ENCODE results near the gene BHLHE23.

The BHLHE23 gene

DNA sequence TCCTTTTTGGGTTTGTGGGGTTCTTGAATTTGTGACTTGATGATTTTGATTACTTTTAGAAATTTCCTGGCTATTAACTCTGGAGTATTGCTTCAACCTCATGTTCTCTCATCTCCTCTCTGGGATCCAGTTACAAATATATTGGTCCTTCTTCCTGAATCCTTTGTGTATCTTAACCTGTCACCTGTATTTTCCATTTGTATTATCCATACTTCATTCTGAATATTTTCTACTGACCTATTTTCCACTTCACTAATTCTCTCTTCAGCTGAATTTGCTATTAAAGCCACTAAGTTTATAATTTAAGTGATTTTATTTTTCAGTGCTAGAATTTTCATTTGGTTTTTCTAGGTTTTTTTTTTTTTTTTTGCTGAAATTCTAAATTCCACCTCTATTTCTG is 6.4 kb upstream of the BHLHE23 start:
- H3K4me3 ChIP-seq (ENCODE audit: low read length), result no peak overlapping the region
- DNase-seq (ENCODE audit: low read depth), result no peak
- TF ChIP-seq, protein P1, sequence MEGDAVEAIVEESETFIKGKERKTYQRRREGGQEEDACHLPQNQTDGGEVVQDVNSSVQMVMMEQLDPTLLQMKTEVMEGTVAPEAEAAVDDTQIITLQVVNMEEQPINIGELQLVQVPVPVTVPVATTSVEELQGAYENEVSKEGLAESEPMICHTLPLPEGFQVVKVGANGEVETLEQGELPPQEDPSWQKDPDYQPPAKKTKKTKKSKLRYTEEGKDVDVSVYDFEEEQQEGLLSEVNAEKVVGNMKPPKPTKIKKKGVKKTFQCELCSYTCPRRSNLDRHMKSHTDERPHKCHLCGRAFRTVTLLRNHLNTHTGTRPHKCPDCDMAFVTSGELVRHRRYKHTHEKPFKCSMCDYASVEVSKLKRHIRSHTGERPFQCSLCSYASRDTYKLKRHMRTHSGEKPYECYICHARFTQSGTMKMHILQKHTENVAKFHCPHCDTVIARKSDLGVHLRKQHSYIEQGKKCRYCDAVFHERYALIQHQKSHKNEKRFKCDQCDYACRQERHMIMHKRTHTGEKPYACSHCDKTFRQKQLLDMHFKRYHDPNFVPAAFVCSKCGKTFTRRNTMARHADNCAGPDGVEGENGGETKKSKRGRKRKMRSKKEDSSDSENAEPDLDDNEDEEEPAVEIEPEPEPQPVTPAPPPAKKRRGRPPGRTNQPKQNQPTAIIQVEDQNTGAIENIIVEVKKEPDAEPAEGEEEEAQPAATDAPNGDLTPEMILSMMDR (conservative IDR thresholded peaks at IDR 0.05; ENCODE audit: low read length), result no peak

DNA sequence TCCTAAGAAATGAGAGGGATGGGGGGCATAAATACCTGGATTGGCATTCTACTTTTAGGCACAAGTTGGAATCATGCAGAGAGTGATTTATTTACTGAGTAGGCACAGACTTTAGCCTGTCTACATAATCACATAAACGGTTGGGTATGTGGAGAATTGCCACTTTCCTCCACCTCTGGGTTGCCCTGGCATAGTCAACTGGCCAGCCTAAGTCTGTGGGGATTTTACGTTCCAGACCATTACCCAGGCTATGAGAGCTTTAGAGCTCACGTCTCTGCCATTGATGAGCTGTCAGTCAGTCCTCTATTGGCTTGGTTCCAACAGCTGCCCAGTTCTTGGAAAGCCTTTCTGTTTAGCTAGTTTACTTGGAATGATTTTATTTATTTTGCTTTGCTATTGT is 5.0 kb upstream of the BHLHE23 start:
- TF ChIP-seq, protein P1 (conservative IDR thresholded peaks at IDR 0.05; ENCODE audit: low read length), result no peak
- DNase-seq (ENCODE audit: low read depth), result no peak
- no peak overlapping the region for H3K4me3 ChIP-seq (ENCODE audit: low read length)

DNA sequence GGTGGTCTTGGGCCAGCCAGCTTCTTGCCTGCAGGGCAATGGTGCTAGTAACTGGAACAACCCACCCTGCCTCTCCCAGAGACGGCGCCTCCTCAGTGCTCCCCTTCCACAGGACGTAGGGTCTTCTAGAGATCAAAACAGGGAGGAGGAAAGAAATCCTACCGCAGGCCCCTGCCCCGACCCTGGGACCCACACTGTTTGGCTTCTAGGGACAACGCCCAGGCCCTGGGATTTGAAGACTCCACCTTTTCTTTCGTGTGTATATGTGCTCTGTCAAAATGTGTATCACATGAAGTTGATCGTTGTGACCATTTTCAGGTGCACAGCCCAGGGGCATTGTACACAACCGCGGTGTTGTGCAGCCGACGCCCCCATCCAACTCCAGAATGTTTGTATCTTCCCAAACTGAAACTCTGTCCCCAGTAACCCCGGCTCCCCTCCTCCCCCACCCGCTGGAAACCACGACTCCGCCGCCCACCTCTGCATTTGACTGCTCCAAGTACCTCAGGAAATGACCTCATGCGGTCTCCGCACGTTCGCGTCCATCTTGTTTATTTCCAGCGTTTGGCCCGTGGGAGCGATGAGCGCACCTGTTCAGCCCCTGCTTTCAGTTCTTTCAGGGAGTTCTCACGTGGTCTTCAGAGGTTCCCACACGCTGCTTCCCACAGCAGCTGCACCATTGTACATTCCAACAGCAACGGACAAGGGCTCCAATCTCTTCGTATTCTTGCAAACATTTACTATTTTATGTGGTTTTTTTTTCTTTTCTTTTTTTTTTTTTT is 3.4 kb upstream of the BHLHE23 start:
- H3K4me3 ChIP-seq (ENCODE audit: low read length), result no peak overlapping the region
- no peak for DNase-seq (ENCODE audit: low read depth)
- TF ChIP-seq, protein P1 (conservative IDR thresholded peaks at IDR 0.05; ENCODE audit: low read length), result no peak

DNA sequence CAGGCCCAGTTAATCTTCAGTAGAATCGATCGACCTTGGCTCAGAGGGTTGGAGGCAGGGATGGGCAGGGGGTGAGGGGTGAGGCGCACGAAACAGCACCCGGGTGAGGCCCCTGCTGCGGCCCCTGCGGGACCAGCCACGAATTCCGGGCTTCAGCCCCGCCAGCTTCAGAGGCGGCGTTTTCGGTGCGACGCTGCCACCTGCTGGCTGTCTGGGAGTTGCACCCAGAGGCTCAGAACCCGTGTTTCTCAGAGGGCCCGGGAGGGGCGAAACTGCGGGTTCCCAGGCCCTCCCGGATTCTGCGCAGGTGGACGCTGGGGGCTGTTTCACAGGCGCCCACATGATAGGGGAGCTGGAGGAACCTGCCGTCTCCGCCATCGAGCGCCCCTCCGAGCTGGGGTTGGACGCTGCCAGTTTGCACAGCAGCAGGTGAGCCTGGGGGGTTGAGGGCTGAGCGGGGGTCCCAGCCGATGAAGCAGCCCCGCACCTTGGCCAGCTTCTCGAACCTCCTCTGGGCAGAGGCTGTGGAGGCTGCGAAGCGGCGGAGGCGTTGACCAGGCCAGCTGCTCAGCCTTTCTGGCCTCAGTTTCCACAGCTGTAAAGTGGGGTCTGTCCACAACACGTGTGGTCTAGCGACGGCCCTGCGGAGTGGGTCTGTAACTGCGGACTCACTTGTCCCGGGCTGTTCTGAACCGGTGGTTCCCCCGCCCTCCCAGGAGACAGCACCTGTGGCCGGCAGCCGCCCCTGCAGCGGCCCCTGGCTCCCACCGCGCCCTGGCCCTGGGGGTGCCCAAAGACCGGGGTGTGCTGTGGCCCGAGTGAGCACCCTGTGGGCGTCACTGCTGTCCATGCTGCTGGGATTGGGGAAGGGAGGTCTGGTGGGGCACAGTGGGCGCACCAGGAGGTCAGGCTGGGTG is 2.5 kb upstream of the BHLHE23 start:
- DNase-seq (ENCODE audit: low read depth), result peak; percentile 42
- H3K4me3 ChIP-seq (ENCODE audit: low read length), result no peak overlapping the region
- TF ChIP-seq, protein P1 (conservative IDR thresholded peaks at IDR 0.05; ENCODE audit: low read length), result peak; percentile 80

DNA sequence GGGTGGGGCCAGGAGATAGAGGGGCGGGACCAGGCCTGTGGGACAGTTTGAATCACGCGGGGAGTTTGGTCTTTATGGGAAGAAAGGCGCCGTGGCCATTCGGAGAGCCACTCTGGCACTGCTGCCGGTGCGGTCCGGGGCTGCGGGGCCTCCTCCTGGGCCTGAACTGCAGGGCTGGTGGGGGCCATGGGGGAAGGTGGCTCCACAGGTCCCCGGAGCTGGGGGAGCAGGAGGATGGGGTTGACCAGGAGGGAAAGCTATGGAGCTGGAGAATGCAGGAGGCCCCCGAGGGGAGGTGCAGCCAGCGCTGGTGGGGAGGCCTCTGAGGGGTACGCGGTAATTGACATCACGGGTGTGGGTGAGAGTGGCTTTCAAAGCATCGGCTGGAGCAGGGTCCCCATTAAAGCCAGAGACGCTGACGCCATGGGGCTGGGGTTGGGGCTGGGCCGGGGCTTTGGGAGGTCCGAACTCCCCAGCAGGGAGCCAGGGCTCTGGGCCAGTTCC is 1.8 kb upstream of the BHLHE23 start:
- H3K4me3 ChIP-seq (ENCODE audit: low read length), result no peak overlapping the region
- no peak for DNase-seq (ENCODE audit: low read depth)
- TF ChIP-seq, protein P1 (conservative IDR thresholded peaks at IDR 0.05; ENCODE audit: low read length), result no peak

DNA sequence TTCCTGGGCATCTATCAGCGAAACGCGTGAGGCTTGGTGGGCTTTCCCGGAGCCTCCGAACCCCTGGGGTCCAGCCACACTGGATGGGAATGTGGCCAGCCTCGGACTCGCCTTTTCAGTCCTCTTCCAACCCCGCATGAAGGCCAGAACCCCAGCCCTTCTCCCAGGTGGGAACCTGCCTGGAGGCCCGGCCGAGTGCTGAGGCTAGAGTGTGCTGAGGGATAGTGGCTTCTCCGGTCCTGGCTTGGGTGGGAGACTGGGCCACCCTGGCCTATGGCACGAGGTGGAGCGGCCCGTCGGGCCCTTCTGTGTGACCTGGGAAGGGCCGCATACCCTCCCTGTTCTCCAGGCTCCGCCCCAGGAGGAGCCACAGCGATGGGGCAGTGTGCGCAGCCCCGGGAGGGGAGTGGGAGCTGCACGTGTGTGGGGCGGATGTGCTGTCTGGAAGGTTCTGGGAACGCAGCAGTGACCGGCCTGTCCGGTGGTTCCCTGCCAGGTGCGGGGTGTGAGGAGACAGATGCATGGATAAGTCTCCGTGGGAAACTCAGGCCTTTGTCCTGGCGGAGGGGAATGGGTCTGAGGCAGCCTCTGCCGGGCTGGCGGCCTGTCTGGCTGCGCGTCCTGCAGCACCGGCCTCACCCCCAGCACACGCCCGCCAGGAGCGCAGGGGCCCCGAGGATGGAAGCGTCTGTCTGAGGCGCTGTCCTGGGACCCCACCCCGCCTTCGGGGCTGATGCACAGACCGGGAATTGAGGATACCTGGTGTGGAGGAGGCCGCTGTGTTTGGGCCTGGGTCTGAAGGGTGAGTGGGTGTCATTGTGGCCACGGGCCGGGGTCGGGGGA is 1.1 kb upstream of the BHLHE23 start:
- DNase-seq (ENCODE audit: low read depth), result no peak
- no peak overlapping the region for H3K4me3 ChIP-seq (ENCODE audit: low read length)
- TF ChIP-seq, protein P1 (conservative IDR thresholded peaks at IDR 0.05; ENCODE audit: low read length), result no peak

Data from AG10803 (cell line).